ENCODE data around the gene LBHD2. TPM values are rescaled to one million over a fixed set of nuclear protein-coding genes. Genes with fewer than 3 reads are reported as not detected.
A peak's percentile ranks its signal among the peaks of the same experiment; 100 is the strongest.

Gene LBHD2
- total RNA-seq (ENCODE audit: low replicate concordance): not detected in 2 replicates

DNA sequence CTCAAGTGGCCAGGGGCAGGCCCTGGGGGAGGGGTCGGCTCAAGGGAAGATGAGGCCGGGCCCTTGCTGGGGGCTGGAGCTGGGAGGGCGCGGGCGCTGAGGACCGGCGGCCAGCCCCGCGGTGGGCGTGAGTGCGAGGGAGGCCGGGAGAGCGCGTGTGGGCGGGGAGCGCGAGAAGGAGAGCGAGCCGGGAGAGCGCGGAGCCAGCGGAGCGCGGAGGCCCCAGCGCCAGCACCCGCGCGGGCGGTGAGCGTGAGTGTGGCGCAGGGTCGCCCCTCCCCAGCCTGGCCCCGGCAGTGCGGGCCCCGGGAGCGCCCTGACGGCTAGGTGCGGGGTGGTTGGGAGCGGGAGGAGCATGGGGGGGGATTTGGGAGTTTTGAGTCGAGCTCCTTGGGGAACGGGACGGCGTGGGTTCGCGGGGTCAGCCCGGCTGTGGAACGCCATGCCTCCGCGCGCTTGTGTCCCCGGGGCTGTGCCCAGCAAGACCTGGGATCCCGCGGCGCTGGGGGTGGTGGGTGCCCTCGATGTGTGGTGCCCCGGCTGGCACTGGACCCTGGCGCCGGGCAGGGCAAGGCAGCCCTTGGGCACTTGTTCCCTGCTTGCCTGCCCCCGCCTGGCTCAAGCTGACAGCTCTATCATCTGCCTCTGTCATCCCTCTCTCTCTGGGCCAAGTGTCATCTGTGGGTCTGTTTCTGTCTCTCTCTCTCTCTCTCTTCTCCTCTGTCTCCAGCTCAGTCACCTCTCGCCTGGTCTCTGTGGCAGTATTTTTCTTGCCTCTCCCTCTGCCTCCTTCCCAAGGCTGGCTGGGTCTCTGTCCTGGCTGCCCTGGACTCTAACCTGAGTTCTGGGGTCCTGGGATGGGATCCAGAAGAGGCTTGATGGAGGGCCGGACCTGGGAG lies at the start of gene LBHD2:
Gene LBHD2 (plus strand): TSS at position 190 of the 899 bp plus-strand sequence. CDS start 1,803 bp downstream, outside the sequence.
- Histone ChIP-seq H3K36me3 (no peaks in the 10 kb centered on the region), H3F3A (ENCODE audit: low read depth) (no peaks in the 10 kb centered on the region), H3K4me2 (peak within 1 kb of the TSS; percentile 65), H3K79me2 (ENCODE audit: low read depth) (no peaks in the 10 kb centered on the region), H3K4me1 (no peaks in the 10 kb centered on the region), H3K9me3 (ENCODE audit: low read depth) (no peaks in the 10 kb centered on the region), H3K27me3 (peaks cover 60% of the 10 kb centered on the region), H3K27ac (no peak within 1 kb of the TSS), H3K4me3 (peak within 1 kb of the TSS; percentile 41), H3K9ac (no peak within 1 kb of the TSS), H4K20me1 (ENCODE audit: low read depth) (no peaks in the 10 kb centered on the region), H2AFZ (replicated peaks) (peak within 1 kb of the TSS; percentile 93)
- DNase-seq (ENCODE audit: low spot score): peak; percentile 54
- no peak within 1 kb of the TSS for H3K27ac Mint-ChIP-seq
- H3K4me1 Mint-ChIP-seq: peaks cover 8% of the 10 kb centered on the region
- no peaks in the 10 kb centered on the region for H3K36me3 Mint-ChIP-seq
- H3K4me3 Mint-ChIP-seq: no peak within 1 kb of the TSS
- TF ChIP-seq, protein P1, sequence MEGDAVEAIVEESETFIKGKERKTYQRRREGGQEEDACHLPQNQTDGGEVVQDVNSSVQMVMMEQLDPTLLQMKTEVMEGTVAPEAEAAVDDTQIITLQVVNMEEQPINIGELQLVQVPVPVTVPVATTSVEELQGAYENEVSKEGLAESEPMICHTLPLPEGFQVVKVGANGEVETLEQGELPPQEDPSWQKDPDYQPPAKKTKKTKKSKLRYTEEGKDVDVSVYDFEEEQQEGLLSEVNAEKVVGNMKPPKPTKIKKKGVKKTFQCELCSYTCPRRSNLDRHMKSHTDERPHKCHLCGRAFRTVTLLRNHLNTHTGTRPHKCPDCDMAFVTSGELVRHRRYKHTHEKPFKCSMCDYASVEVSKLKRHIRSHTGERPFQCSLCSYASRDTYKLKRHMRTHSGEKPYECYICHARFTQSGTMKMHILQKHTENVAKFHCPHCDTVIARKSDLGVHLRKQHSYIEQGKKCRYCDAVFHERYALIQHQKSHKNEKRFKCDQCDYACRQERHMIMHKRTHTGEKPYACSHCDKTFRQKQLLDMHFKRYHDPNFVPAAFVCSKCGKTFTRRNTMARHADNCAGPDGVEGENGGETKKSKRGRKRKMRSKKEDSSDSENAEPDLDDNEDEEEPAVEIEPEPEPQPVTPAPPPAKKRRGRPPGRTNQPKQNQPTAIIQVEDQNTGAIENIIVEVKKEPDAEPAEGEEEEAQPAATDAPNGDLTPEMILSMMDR (IDR thresholded peaks at IDR 0.05): no peak
- TF ChIP-seq EZH2phosphoT487 (IDR thresholded peaks at IDR 0.05) (peak; percentile 50), EZH2 (IDR thresholded peaks at IDR 0.05) (peak; percentile 45)
- H3K27me3 Mint-ChIP-seq (ENCODE audit: insufficient read depth, low read depth): peaks cover 14% of the 10 kb centered on the region
- no peaks in the 10 kb centered on the region for H3K9me3 Mint-ChIP-seq

DNA sequence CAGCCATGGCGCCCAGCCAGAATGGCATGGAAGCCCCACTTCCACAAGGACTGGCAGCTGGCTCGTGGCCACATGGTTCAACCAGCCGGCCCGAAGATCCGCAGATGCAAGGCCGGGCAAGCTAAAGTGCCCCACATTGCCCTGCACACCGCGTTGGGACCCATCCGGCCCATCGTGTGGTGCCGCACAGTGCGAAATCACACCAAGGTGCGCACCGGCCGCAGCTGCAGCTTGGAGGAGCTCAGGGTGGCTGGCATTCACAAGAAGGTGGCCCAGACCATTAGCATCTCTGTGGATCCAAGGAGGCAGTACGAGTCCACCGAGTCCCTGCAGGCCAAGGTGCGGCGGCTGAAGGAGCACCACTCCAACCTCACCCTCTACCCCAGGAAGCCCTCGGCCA lies 42.5 kb upstream of the LBHD2 start:
- H3K9me3 ChIP-seq (ENCODE audit: low read depth): no peaks in the 10 kb centered on the region
- H3K27me3 Mint-ChIP-seq (ENCODE audit: insufficient read depth, low read depth): peaks cover 2% of the 10 kb centered on the region
- H3K27ac Mint-ChIP-seq: no peak overlapping the region
- H3K4me2 ChIP-seq: no peak overlapping the region
- no peak overlapping the region for H3K27ac ChIP-seq
- H3K27me3 ChIP-seq: no peaks in the 10 kb centered on the region
- peaks cover 100% of the 10 kb centered on the region for H3K79me2 ChIP-seq (ENCODE audit: low read depth)
- no peaks in the 10 kb centered on the region for H3K36me3 ChIP-seq
- peaks cover 6% of the 10 kb centered on the region for H3F3A ChIP-seq (ENCODE audit: low read depth)
- no peak overlapping the region for H2AFZ ChIP-seq (replicated peaks)
- TF ChIP-seq, protein P1 (IDR thresholded peaks at IDR 0.05): no peak
- TF ChIP-seq EZH2phosphoT487 (IDR thresholded peaks at IDR 0.05) (no peak), EZH2 (IDR thresholded peaks at IDR 0.05) (no peak)
- no peak overlapping the region for H3K4me3 ChIP-seq
- H3K4me1 Mint-ChIP-seq: peaks cover 12% of the 10 kb centered on the region
- H4K20me1 ChIP-seq (ENCODE audit: low read depth): peaks cover 26% of the 10 kb centered on the region
- H3K9ac ChIP-seq: no peak overlapping the region
- H3K36me3 Mint-ChIP-seq: peaks cover 33% of the 10 kb centered on the region
- H3K4me1 ChIP-seq: peaks cover 9% of the 10 kb centered on the region
- H3K9me3 Mint-ChIP-seq: peaks cover 26% of the 10 kb centered on the region
- no peak for DNase-seq (ENCODE audit: low spot score)
- H3K4me3 Mint-ChIP-seq: no peak overlapping the region

DNA sequence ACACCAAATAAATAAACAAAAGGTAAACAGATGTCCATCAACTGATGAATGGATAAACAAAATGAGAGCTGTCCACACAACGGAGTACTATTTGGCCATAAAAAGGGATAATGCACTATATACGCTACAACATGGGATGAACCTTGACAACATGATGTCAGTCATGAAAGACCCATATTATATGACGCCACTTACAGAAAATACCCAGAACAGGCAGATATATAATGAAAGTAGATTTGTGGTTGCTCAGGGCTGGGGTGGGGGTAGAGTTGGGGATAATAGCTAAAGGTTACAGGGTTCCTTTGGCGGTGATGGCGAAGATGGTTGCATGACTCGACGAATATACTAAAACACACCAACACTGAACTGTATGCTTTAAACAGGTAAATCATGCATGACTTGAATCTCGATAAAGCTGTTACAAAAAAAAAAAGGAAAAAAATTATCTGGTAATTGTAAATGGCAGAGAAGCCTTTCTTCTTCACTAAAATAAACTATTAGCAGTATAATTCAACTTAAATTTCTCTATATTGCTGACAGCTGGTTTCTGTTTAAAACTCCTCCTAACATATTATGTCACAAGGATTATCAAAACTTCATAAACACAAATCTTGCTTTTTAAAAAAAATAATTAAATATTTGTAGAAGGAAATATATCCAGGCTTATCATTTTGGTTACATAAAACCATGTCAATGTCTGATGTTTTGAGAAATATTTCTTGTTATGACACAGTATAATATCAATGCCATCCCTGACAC lies 40.6 kb upstream of the LBHD2 start:
- no peaks in the 10 kb centered on the region for H3K27me3 ChIP-seq
- peaks cover 18% of the 10 kb centered on the region for H3K4me1 Mint-ChIP-seq
- TF ChIP-seq EZH2 (IDR thresholded peaks at IDR 0.05): no peak
- no peak for TF ChIP-seq EZH2phosphoT487 (IDR thresholded peaks at IDR 0.05)
- TF ChIP-seq, protein P1 (IDR thresholded peaks at IDR 0.05): no peak
- peaks cover 43% of the 10 kb centered on the region for H4K20me1 ChIP-seq (ENCODE audit: low read depth)
- H3K4me3 Mint-ChIP-seq: no peak overlapping the region
- H3K4me3 ChIP-seq: no peak overlapping the region
- no peak overlapping the region for H3K9ac ChIP-seq
- peaks cover 6% of the 10 kb centered on the region for H3F3A ChIP-seq (ENCODE audit: low read depth)
- H2AFZ ChIP-seq (replicated peaks): no peak overlapping the region
- no peaks in the 10 kb centered on the region for H3K9me3 ChIP-seq (ENCODE audit: low read depth)
- H3K36me3 Mint-ChIP-seq: peaks cover 37% of the 10 kb centered on the region
- H3K27ac Mint-ChIP-seq: no peak overlapping the region
- peaks cover 9% of the 10 kb centered on the region for H3K4me1 ChIP-seq
- no peak overlapping the region for H3K4me2 ChIP-seq
- H3K36me3 ChIP-seq: no peaks in the 10 kb centered on the region
- H3K79me2 ChIP-seq (ENCODE audit: low read depth): peaks cover 99% of the 10 kb centered on the region
- H3K27ac ChIP-seq: no peak overlapping the region
- H3K27me3 Mint-ChIP-seq (ENCODE audit: insufficient read depth, low read depth): peaks cover 2% of the 10 kb centered on the region
- H3K9me3 Mint-ChIP-seq: peaks cover 24% of the 10 kb centered on the region
- DNase-seq (ENCODE audit: low spot score): no peak

All from neural progenitor cell (in vitro differentiated cells).